Aorta (tissue), 5 donors: Measurements from ENCODE around the gene GPN3. TPM values are rescaled to one million over a fixed set of nuclear protein-coding genes. Genes with fewer than 3 reads are reported as not detected.
"Not testable (repeated sequence)": the region's sequence is repeated elsewhere in the genome, so short reads cannot be mapped to it uniquely, and the experiment has no call there.

ENCODE experiments used
- ATAC-seq: fragments of 200-7000 bp; cut with Tn5 transposase; one replicate; pipeline ENCODE4 v1.9.1; 2022; ENCODE audit warnings: moderate library complexity; ENCODE audit not compliant: low FRiP score
- DNase-seq, 2 donors: peaks; one replicate each; pipeline ENCODE4 v3.0.0-alpha.2; 2020
- H3K27ac ChIP-seq, 2 donors: one replicate each; pipeline ENCODE4 v1.5.1; 2013; ENCODE audit warnings: low read length in 2 of 2, mild to moderate bottlenecking in 2 of 2, moderate library complexity in 2 of 2, control low read depth in 1 of 2, inconsistent platforms in 1 of 2, low read depth in 1 of 2
- H3K27me3 ChIP-seq, 2 donors: one replicate each; pipeline ENCODE4 v1.6.1; 2013; ENCODE audit warnings: control low read depth in 1 of 2, low read length in 1 of 2, mild to moderate bottlenecking in 1 of 2, moderate library complexity in 1 of 2; ENCODE audit not compliant: insufficient read depth in 2 of 2, control insufficient read depth in 1 of 2
- H3K36me3 ChIP-seq, 2 donors: one replicate each; pipeline ENCODE4 v1.6.1; 2013; ENCODE audit warnings: control low read depth in 1 of 2, low read length in 1 of 2, mild to moderate bottlenecking in 1 of 2; ENCODE audit not compliant: insufficient read depth in 2 of 2, control insufficient read depth in 1 of 2
- H3K4me1 ChIP-seq, 2 donors: one replicate each; pipeline ENCODE4 v1.6.1; 2013; ENCODE audit warnings: low read length in 2 of 2, control low read depth in 1 of 2, mild to moderate bottlenecking in 1 of 2, moderate library complexity in 1 of 2; ENCODE audit not compliant: insufficient read depth in 2 of 2, control insufficient read depth in 1 of 2
- H3K4me3 ChIP-seq, 2 donors: one replicate each; pipeline ENCODE4 v1.5.1; 2013; ENCODE audit warnings: low read length in 2 of 2, control low read depth in 1 of 2, mild to moderate bottlenecking in 1 of 2
- H3K9me3 ChIP-seq: one replicate; pipeline ENCODE4 v1.6.1; 2013; ENCODE audit warnings: mild to moderate bottlenecking, low read length; ENCODE audit not compliant: control insufficient read depth
- WGBS, 2 donors: extraction: QIAGEN DNeasy Blood & Tissue Kit; methylation state at CpG; one replicate each; pipeline ENCODE4 v1.1.7; 2013; 5-methylcytosine and 5-hydroxymethylcytosine counted together
- intact Hi-C, 2 donors: fragments of 100-400 bp; cut with DNase I; formaldehyde crosslinking; loops; one replicate each; pipeline versions ENCODE4 v1.14.2 to v1.15.0; 2022
- polyA plus RNA-seq, 2 donors: library from polyadenylated mRNA; stranded (reverse); fragments of 200-250 nt; gene quantifications; one replicate each; pipeline ENCODE4 v1.2.3, GENCODE V29; 2013
- total RNA-seq, 2 donors: library from RNA; stranded (reverse); fragmentation: NEBNext Ultra II Directional; extraction: Animal tissue kit (Norgen Biotek cat#: 25700); gene quantifications; one replicate each; pipeline ENCODE4 v1.2.1, GENCODE V29; 2021
- donor health status: healthy with polysubstance abuse.
- donor health status: Bipolar disorder and iron deficiency.
- donor health status: DM: no; HTN: no; CAD: no.
- donor health status: DM: no; HTN: no; CAD: no.
- donor health status: DM: yes; HTN: yes; CAD: no.

GPN3 gene
- total and polyA plus RNA-seq, 4 donors = 14.5 to 27.8 (median 23.6) TPM

DNA sequence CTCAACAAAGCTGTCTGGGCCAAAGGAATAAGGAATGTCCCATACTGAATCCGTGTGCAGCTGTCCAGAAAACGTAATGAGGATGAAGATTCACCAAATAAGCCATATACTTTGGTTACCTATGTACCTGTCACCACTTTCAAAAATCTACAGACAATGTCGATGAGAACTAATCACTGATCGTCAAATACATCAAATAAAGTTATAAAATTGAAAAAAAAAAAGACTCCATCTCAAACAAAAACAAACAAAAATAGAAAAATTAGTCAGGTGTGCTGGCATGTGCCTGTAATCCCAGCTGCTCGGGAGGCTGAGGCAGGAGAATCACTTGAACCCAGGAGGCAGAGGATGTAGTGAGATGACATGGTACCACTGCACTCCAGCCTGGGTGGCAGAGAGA, 6.9 kb downstream of the GPN3 start:
- H3K36me3 ChIP-seq, H3K9me3 ChIP-seq, H3K4me3 ChIP-seq, H3K27me3 ChIP-seq, ATAC-seq, H3K4me1 ChIP-seq, DNase-seq, H3K27ac ChIP-seq: not testable (repeated sequence)
- intact Hi-C loops = loop anchor here in 1 of 2 donors (5.0 kb wide), 1 partner anchor 136 kb away; no protein-coding TSS in a partner anchor
- WGBS, 2 donors = 79 to 82% methylated on average over 5 of the region's 5 CpGs

DNA sequence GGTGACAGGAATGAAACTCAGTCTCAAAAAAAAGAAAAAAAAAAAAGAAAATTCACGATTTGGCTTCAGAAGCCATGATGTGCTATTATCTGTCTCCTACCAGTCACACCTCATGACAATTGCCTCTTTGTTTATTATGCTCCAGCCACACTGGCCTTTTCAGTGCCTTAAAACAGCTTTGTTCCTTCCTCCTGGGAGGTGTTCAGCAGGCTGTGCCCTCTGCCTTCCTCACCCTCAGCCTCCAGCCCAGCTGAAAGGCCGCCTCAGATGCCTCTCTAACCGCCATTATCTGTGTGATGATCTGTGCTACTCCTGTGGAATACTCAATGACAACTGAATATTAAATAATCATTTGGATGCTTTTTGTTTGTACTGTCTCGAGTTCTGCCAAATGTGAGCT, 9.3 kb downstream of the GPN3 start:
- no peak overlapping the region for H3K4me3 ChIP-seq
- 83 to 93% methylated on average over 4 of the region's 4 CpGs for WGBS, 2 donors
- no peaks in the 10 kb centered on the region for H3K9me3 ChIP-seq
- H3K36me3 ChIP-seq = peaks cover 2 to 6% of the 10 kb centered on the region in 2 donors
- no peaks in the 10 kb centered on the region for H3K4me1 ChIP-seq
- intact Hi-C loops = loop anchor here in 1 of 2 donors (10.0 kb wide), 1 partner anchor 426 kb away; no protein-coding TSS in a partner anchor
- H3K27me3 ChIP-seq = no peaks in the 10 kb centered on the region
- no peak for DNase-seq
- no peak for ATAC-seq
- no peak overlapping the region for H3K27ac ChIP-seq

DNA sequence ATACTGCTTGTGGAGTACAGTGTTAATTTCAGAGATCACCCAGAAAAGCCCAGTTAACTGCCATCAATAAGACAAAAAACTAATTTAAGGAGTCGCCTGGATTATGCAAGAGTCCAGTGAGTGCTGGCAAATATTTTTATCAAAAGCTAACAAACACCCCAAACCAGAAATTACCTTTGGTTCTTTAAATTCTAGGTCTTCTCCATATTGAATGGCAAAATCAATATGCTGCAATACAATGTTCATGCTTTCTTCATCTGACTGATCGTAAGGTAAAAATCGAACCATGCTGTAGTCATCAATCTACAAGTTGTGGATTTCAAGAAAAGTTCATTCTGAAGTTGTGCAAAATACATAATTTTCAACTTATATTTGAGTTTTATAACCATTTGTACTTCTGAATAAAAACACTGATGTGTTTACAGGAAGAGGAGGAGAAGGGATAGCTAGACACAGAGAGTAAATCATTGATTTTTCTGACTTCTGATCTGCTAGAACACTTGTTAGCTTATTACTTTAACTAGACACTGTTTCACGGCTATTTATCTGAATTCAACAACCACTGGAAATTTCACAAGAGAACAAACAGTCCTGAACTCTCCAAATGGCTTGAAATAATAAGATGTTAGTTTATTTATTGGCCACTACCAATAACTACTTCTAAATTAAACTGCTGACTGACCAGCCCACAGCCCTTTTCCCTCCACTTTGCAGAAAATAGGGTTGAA, 14.3 kb downstream of the GPN3 start:
- Histone ChIP-seq H3K9me3 (no peaks in the 10 kb centered on the region), H3K27ac (no peak overlapping the region), H3K4me3 (no peak overlapping the region), H3K27me3 (no peaks in the 10 kb centered on the region), H3K4me1 (no peaks in the 10 kb centered on the region), H3K36me3 (peaks cover under 1 to 2% of the 10 kb centered on the region in 2 donors)
- no peak for DNase-seq
- intact Hi-C loops = loop anchor here (5.0 to 10.0 kb wide), 3 partner anchors 149 to 434 kb away; no protein-coding TSS in a partner anchor
- no peak for ATAC-seq
- WGBS, 2 donors = 92 to 95% methylated on average over 4 of the region's 4 CpGs

DNA sequence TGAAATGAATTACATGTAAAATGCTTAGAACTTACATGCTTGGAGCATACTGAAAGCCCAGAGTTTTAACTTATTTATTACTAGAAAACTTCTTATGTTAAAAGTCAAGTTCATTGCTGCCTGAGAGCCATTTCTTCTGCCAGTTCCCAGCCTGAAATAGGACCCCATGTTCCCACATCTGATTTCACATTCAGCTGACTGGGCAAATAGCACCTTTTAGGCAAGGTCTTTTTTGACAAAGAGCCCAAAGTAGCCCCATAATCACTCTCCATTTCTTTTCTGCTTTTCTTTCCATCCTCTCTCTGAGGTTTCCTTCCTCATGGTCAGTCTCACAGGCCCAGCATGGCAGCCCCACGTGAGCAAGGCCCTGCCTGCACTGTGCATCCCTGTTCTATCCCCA, 16.8 kb downstream of the GPN3 start:
- 65 to 69% methylated on average over 1 of the region's 1 CpG for WGBS, 2 donors
- peaks cover 0 to 2% of the 10 kb centered on the region in 2 donors for H3K36me3 ChIP-seq
- no peak overlapping the region for H3K27ac ChIP-seq
- intact Hi-C loops = loop anchor here (5.0 to 10.0 kb wide), 3 partner anchors 151 to 436 kb away; no protein-coding TSS in a partner anchor
- no peak overlapping the region for H3K4me3 ChIP-seq
- DNase-seq (no peak), ATAC-seq (no peak)
- no peaks in the 10 kb centered on the region for H3K27me3 ChIP-seq
- H3K9me3 ChIP-seq = no peaks in the 10 kb centered on the region
- H3K4me1 ChIP-seq = no peaks in the 10 kb centered on the region

DNA sequence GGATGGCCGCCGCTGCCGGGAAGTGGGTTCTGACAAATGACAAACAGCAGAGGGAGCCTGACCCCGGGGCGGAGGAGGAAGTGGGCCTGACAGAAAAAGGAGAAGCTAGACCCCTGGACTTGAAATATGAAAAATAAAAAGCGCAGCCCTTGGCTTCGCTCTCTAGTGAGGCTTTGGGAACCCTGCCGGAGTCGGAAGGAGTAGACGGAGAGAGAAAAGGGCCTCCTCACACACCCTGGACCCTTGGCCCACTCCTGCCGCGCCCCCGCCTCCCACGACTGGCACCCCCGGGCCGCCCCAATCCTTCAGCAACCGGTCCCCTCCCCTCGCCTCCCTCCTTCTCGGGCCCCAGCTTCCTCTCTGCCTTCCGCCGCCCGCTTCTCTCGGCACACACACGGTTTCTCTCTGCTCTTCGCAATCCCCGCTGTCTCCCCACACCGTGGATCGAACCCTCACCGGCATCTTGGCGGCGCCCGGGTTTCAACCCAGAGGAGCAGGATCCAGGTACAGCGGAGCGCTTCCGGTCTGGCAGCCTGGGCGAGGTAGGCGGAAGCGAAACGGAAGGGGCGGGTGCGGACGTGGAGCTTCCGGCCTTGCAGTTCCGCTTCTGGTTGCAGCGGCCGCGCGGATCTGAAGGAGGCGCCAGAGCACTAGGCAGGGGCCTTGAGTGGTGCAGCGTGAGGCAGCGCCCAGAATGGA, 18.1 kb downstream of the GPN3 start, which contains the start of gene ARPC3:
TSS of gene ARPC3 (minus strand) at position 539 of the 699 bp plus-strand sequence. CDS start at position 462, 77 bp downstream.
- WGBS, 2 donors = 1% methylated on average over 48 to 51 of the region's 51 CpGs
- intact Hi-C loops = loop anchor here (1.0 to 10.0 kb wide), 4 partner anchors 151 to 437 kb away; no protein-coding TSS in a partner anchor
- peak within 1 kb of the TSS; percentile 45 to 95 for H3K4me3 ChIP-seq
- DNase-seq (peak; percentile 97 to 98), ATAC-seq (peak; percentile 100)
- peak within 1 kb of the TSS; percentile 33 to 76 for H3K27ac ChIP-seq
- no peaks in the 10 kb centered on the region for H3K4me1 ChIP-seq
- H3K27me3 ChIP-seq = no peaks in the 10 kb centered on the region
- no peaks in the 10 kb centered on the region for H3K9me3 ChIP-seq
- H3K36me3 ChIP-seq = peaks cover 0 to 2% of the 10 kb centered on the region in 2 donors

DNA sequence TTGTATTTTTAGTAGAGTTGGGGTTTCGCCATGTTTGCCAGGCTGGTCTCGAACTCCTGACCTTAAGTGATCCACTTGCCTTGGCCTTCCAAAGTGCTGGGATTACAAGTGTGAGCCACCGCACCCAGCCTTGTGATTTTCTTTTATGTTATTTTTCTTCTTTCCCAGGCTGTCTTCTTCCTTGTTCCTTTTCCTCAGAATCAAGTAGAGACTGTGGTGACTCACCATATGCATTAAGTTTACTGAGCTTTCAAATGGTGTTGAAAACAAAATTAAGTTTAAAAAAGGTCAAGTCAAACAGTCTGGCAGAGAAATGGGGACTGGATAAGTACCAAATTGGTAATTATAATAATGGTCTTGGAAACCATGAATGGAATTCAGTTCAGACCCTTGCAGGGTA, 23.6 kb downstream of the GPN3 start:
- no peak overlapping the region for H3K27ac ChIP-seq
- no peaks in the 10 kb centered on the region for H3K4me1 ChIP-seq
- no peaks in the 10 kb centered on the region for H3K36me3 ChIP-seq
- DNase-seq (no peak), ATAC-seq (no peak)
- H3K27me3 ChIP-seq = no peaks in the 10 kb centered on the region
- WGBS, 2 donors = 94 to 96% methylated on average over 3 of the region's 3 CpGs
- no peak overlapping the region for H3K4me3 ChIP-seq
- intact Hi-C loops = no loop called here
- no peaks in the 10 kb centered on the region for H3K9me3 ChIP-seq

DNA sequence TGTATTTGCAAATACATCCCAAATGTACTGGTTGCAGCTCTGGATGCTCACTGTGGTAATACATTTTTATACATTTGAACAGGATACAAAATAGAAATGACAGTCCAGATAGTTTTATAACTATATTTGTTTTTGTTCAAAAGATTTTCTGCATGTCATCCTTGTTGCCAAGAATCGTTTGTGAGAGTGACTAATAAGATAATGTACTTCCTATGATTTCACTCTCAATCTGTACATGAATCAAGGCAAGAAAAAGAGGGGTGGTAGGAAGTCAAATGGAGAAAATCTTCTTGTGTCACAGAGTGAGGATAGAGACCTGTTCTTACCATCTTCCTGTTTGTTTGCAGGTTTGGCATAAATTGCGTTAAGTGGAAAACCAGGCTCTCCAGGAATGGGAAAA, 31.8 kb downstream of the GPN3 start:
- no peak for ATAC-seq
- WGBS, 2 donors = 58 to 60% methylated on average over 2 of the region's 2 CpGs
- Histone ChIP-seq H3K4me3 (no peak overlapping the region), H3K4me1 (no peaks in the 10 kb centered on the region), H3K36me3 (peaks cover 1 to 7% of the 10 kb centered on the region in 2 donors), H3K27ac (no peak overlapping the region), H3K27me3 (no peaks in the 10 kb centered on the region), H3K9me3 (no peaks in the 10 kb centered on the region)
- DNase-seq = no peak
- intact Hi-C loops = no loop called here

DNA sequence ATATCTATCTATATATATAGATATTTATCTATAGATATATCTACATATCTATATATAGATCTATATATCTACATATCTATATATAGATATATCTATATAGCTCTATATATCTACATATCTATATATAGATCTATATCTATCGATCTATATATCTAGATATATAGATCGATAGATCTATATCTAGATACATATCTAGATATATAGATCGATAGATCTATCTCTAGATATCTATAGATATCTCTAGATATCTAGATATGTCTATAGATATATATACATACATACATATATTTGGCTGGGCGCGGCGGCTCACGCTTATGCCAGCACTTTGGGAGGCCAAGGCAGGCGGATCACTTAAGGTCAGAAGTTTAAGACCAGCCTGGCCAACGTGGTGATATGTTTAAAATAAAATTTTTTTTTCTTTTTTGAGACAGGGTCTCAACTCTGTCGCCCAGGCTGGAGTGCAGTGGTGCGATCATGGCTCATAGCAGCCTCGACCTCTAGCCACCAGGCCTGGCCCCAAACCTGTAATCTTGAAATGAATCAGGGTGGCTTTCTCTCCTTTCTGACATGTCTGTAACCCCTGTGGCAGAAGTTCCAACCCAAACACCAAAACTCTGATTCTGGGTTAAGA, 36.0 kb downstream of the GPN3 start:
- Histone ChIP-seq H3K4me1 (no peaks in the 10 kb centered on the region), H3K27ac (no peak overlapping the region), H3K36me3 (peaks cover under 1 to 7% of the 10 kb centered on the region in 2 donors), H3K4me3 (no peak overlapping the region), H3K9me3 (no peaks in the 10 kb centered on the region), H3K27me3 (no peaks in the 10 kb centered on the region)
- DNase-seq (no peak), ATAC-seq (no peak)
- WGBS, 2 donors = 83 to 86% methylated on average over 12 of the region's 12 CpGs
- intact Hi-C loops = loop anchor here in 1 of 2 donors (5.0 kb wide), 2 partner anchors 330 to 495 kb away; no protein-coding TSS in a partner anchor
